Measurements from ENCODE around the gene CRIP1. TPM values are rescaled to one million over a fixed set of nuclear protein-coding genes. Genes with fewer than 3 reads are reported as not detected.

Gene CRIP1
- polyA plus RNA-seq, 1 experiment: 0.90 TPM

GRCh38 chr14:105536691-105537579, 50.2 kb downstream of the CRIP1 start:
- POLR2A ChIA-PET: no interaction called here
- Histone ChIP-seq H3K4me3 (ENCODE audit: low read depth, low read length) (no peak overlapping the region), H3K27me3 (ENCODE audit: control insufficient read depth, insufficient read depth, low read length) (no peaks in the 10 kb centered on the region), H3K36me3 (ENCODE audit: control insufficient read depth, insufficient read depth, low read length) (no peaks in the 10 kb centered on the region)
- no peak for DNase-seq (ENCODE audit: low read depth)
- CTCF ChIA-PET: interaction anchor here (0.5 to 2.7 kb wide), 9 partner anchors 9 to 166 kb away, joined by 3 to 18 read pairs (median 4); no protein-coding TSS in a partner anchor
- TF ChIP-seq CTCF (IDR thresholded peaks at IDR 0.05; ENCODE audit: insufficient read depth, low read depth, low read length): no peak

- POLR2A ChIA-PET: no interaction called here
- no peak for DNase-seq (ENCODE audit: low read depth)
- CTCF ChIA-PET: interaction anchor here (0.6 to 2.7 kb wide), 11 partner anchors 9 to 207 kb away, joined by 3 to 18 read pairs (median 4); no protein-coding TSS in a partner anchor
These were observed 51.1 kb downstream of the CRIP1 start for GRCh38 chr14:105537580-105538474.

More at GRCh38 chr14:105537580-105538474, 51.1 kb downstream of the CRIP1 start:
- TF ChIP-seq CTCF (IDR thresholded peaks at IDR 0.05; ENCODE audit: insufficient read depth, low read depth, low read length): peak; percentile 98
- H3K36me3 ChIP-seq (ENCODE audit: control insufficient read depth, insufficient read depth, low read length): no peaks in the 10 kb centered on the region
- no peaks in the 10 kb centered on the region for H3K27me3 ChIP-seq (ENCODE audit: control insufficient read depth, insufficient read depth, low read length)
- no peak overlapping the region for H3K4me3 ChIP-seq (ENCODE audit: low read depth, low read length)

Other genes with a start within 250 kb of the CRIP1 start
- gene BTBD6, start 238.4 kb upstream of the CRIP1 start, polyA plus RNA-seq (2011; rRNA removed): 32.6 and 41.9 TPM in 2 replicates
- 5.8 and 8.2 TPM in 2 replicates for gene BRF1, start 185.9 kb upstream of the CRIP1 start, polyA plus RNA-seq (2011; rRNA removed)
- 13.4 and 21.4 TPM in 2 replicates for gene PACS2, start 172.1 kb upstream of the CRIP1 start, polyA plus RNA-seq (2011; rRNA removed)
- 0.17 and 0.22 TPM in 2 replicates for gene TEX22, start 88.3 kb upstream of the CRIP1 start, polyA plus RNA-seq (2011; rRNA removed)
- gene MTA1, start 67.1 kb upstream of the CRIP1 start, polyA plus RNA-seq (2011; rRNA removed): 40.3 and 48.8 TPM in 2 replicates
- 8.0 and 19.5 TPM in 2 replicates for gene CRIP2, start 12.1 kb upstream of the CRIP1 start, polyA plus RNA-seq (2011; rRNA removed)
- 3.3 and 6.4 TPM in 2 replicates for gene TEDC1, start 4.4 kb downstream of the CRIP1 start, polyA plus RNA-seq (2011; rRNA removed)
- gene TMEM121, start 39.7 kb downstream of the CRIP1 start, polyA plus RNA-seq (2011; rRNA removed): 4.0 and 4.6 TPM in 2 replicates

All from BJ (cell line).